SU-DHL-6 (cell line): ENCODE measurements around the gene CYP3A7.

Experiments used
- EZH2phosphoT487 ChIP-seq: fragments of 200-600 bp; sonication (generic), shearing (Covaris generic); conservative IDR thresholded peaks from 2 replicates; pipeline ENCODE4 v1.6.1; 2018; ENCODE audit warnings: mild to moderate bottlenecking, antibody characterized with exemption, low read length, moderate library complexity, mixed read lengths
- TF ChIP-seq, protein P1 (sequence below): fragments of 200-600 bp; sonication (generic); IDR thresholded peaks from one replicate; pipeline ENCODE4 v1.5.1; 2017; ENCODE audit warnings: antibody characterized with exemption, mild to moderate bottlenecking, low read length, moderate library complexity; ENCODE audit not compliant: insufficient read depth, poor library complexity, severe bottlenecking

DNA sequence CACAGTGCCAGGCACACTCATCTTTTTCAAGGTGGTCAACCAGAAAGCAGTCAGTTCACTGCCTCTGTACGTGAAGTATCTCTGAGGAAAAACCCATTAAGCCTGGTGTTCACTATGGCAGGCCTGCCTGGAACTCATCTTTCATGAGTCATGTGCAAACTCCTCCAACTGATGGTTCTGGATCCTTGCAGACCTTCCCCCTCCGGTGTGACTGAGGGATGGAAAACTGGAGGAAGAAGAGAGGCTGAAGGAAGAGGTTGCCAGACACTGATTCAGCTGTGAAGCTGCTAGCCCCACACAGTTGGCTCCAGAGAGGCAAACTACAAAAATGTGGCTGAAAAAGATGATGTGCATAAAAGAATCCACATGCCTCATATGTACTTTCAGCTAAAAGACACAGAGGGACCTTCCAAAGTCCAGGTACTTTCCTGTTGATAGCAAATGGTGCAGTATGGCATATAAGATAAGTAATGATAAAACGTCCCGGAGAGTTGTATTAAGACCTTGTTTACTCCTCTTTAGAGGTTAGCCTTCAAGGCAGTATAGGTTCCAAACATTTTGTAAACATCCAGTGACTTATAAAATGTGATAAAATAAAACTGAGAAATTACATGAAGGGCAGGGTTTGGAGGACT lies 57.9 kb downstream of the CYP3A7 start:
- TF ChIP-seq, protein P1, sequence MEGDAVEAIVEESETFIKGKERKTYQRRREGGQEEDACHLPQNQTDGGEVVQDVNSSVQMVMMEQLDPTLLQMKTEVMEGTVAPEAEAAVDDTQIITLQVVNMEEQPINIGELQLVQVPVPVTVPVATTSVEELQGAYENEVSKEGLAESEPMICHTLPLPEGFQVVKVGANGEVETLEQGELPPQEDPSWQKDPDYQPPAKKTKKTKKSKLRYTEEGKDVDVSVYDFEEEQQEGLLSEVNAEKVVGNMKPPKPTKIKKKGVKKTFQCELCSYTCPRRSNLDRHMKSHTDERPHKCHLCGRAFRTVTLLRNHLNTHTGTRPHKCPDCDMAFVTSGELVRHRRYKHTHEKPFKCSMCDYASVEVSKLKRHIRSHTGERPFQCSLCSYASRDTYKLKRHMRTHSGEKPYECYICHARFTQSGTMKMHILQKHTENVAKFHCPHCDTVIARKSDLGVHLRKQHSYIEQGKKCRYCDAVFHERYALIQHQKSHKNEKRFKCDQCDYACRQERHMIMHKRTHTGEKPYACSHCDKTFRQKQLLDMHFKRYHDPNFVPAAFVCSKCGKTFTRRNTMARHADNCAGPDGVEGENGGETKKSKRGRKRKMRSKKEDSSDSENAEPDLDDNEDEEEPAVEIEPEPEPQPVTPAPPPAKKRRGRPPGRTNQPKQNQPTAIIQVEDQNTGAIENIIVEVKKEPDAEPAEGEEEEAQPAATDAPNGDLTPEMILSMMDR, result no peak
- no peak for TF ChIP-seq EZH2phosphoT487
